ENCODE measurements around the gene SULF2. TPM values are rescaled to one million over a fixed set of nuclear protein-coding genes. Genes with fewer than 3 reads are reported as not detected.
A peak's percentile ranks its signal among the peaks of the same experiment; 100 is the strongest.

Gene SULF2
- total RNA-seq, 1 donor from 2014 or later: 0.20 TPM

DNA sequence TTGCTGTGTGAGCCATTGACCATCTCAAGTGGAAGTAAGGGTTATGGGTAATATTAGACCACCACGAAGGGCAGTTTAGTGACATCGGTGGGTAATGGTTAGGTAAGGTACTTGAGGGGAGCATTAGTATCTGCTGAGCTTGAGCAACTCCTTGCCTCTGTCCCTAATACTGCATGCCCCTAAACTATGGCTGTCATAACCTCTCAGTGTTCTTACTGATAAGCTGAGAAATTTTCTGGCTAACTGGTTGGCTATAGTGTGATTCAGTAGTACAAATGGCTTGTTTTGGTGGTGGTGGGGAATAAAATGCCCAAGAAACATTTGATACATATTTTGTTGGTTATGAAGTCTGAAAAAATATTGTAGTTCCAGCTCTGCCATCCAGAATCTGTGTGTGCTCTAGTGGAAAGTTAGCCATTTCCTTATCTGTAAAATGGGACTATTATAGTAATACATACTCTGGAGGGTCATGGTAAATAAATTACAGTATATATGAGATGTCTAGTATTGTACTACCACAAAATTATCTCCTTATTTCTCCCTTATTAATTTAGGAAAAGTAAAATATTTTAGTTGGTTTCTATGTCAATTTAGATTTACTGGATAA is 170.5 kb downstream of the SULF2 start:
- Mint-ChIP-seq H3K27me3 (no peaks in the 10 kb centered on the region), H3K9me3 (no peaks in the 10 kb centered on the region), H3K4me3 (no peak overlapping the region), H3K27ac (peak overlapping the region; percentile 10), H3K4me1 (peaks cover 63% of the 10 kb centered on the region), H3K36me3 (ENCODE audit: low read depth) (peaks cover 41% of the 10 kb centered on the region)
- POLR2A ChIA-PET: interaction anchor here (0.6 to 1.3 kb wide), 5 partner anchors 9 to 308 kb away, joined by 3 to 8 read pairs (median 3); no protein-coding TSS in a partner anchor
- ATAC-seq (ENCODE audit: low read depth) (no peak), DNase-seq (no peak)
- CTCF ChIA-PET: interaction anchor here (1.0 to 1.9 kb wide), 3 partner anchors 113 to 231 kb away, joined by 3 to 9 read pairs (median 4); no protein-coding TSS in a partner anchor
- no peak for TF ChIP-seq CTCF (IDR thresholded peaks at IDR 0.05)
- intact Hi-C loops (cut with micrococcal nuclease): loop anchor here (5.0 kb wide), 2 partner anchors 113 to 223 kb away; partner anchors contain the start of gene NCOA3

- intact Hi-C loops (cut with micrococcal nuclease): loop anchor here (5.0 kb wide), 2 partner anchors 110 to 220 kb away; partner anchors contain the start of gene NCOA3
- ATAC-seq (ENCODE audit: low read depth): no peak
- Mint-ChIP-seq H3K27me3 (no peaks in the 10 kb centered on the region), H3K27ac (peak overlapping the region; percentile 63), H3K4me3 (no peak overlapping the region), H3K9me3 (no peaks in the 10 kb centered on the region), H3K4me1 (peaks cover 69% of the 10 kb centered on the region), H3K36me3 (ENCODE audit: low read depth) (peaks cover 45% of the 10 kb centered on the region)
- no peak for TF ChIP-seq CTCF (IDR thresholded peaks at IDR 0.05)
- DNase-seq: no peak
- ChIA-PET CTCF (interaction anchor here (0.8 to 0.9 kb wide), 2 partner anchors 8 to 228 kb away, joined by 3 to 5 read pairs; no protein-coding TSS in a partner anchor), POLR2A (interaction anchor here (0.6 kb wide), 1 partner anchor 232 kb away, joined by 3 read pairs; no protein-coding TSS in a partner anchor)
Measured at GRCh38 chr20:47612670-47613069, 172.6 kb downstream of the SULF2 start.

- Mint-ChIP-seq H3K27ac (peak overlapping the region; percentile 63), H3K27me3 (no peaks in the 10 kb centered on the region), H3K36me3 (ENCODE audit: low read depth) (peaks cover 43% of the 10 kb centered on the region), H3K4me3 (no peak overlapping the region), H3K9me3 (no peaks in the 10 kb centered on the region), H3K4me1 (peaks cover 68% of the 10 kb centered on the region)
- DNase-seq: no peak
- POLR2A ChIA-PET: no interaction called here
- CTCF ChIA-PET: interaction anchor here (0.8 to 0.9 kb wide), 2 partner anchors 9 to 228 kb away, joined by 3 to 5 read pairs; no protein-coding TSS in a partner anchor
- TF ChIP-seq CTCF (IDR thresholded peaks at IDR 0.05): no peak
- ATAC-seq (ENCODE audit: low read depth): no peak
- intact Hi-C loops (cut with micrococcal nuclease): loop anchor here (2.0 to 5.0 kb wide), 3 partner anchors 31 to 219 kb away; partner anchors contain the start of gene NCOA3
Measured at GRCh38 chr20:47611785-47612184, 173.5 kb downstream of the SULF2 start.

GRCh38 chr20:47610945-47611250 is 174.4 kb downstream of the SULF2 start:
- TF ChIP-seq CTCF (IDR thresholded peaks at IDR 0.05): no peak
- peak overlapping the region; percentile 65 for H3K4me3 Mint-ChIP-seq
- H3K36me3 Mint-ChIP-seq (ENCODE audit: low read depth): peaks cover 46% of the 10 kb centered on the region
- H3K27me3 Mint-ChIP-seq: no peaks in the 10 kb centered on the region
- peaks cover 73% of the 10 kb centered on the region for H3K4me1 Mint-ChIP-seq
- no peaks in the 10 kb centered on the region for H3K9me3 Mint-ChIP-seq
- CTCF ChIA-PET: interaction anchor here (1.3 to 1.6 kb wide), 2 partner anchors 10 to 227 kb away, joined by 8 to 9 read pairs; no protein-coding TSS in a partner anchor
- intact Hi-C loops (cut with micrococcal nuclease): loop anchor here (2.0 to 5.0 kb wide), 3 partner anchors 30 to 219 kb away; partner anchors contain the start of gene NCOA3
- DNase-seq: no peak
- POLR2A ChIA-PET: interaction anchor here (0.6 to 2.6 kb wide), 6 partner anchors 86 to 1568 kb away, joined by 3 to 15 read pairs (median 4); partner anchors contain the start of gene NCOA3
- peak; percentile 15 for ATAC-seq (ENCODE audit: low read depth)
- H3K27ac Mint-ChIP-seq: peak overlapping the region; percentile 88
